Stimulated activated naive CD4-positive, alpha-beta T cell (primary cell): Measurements from ENCODE around the gene OVCA2.

Experiments
- DNase-seq, 6 experiments: peaks; one replicate each; lab custom pipeline; 2025; lab: John Stamatoyannopoulos, UW

The OVCA2 gene

DNA sequence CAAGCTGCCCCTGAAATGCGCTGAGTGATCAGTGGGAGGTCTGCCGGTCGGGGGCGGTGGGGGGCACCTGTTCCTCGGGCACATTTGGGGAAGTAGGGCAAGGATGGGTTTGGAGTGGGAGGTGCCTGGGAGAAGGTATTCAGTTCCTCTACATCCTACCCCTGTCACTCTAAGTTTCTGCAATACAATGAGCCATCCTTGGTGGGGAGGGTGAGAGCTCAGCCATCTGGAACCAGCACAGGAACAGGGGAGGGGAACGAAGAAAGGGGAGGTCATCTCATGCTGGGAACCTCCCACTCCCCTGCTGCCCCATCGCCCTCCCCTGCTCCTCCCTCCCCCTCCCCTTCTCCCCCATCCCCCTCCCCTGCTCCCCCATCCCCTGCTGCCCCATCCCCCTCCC, 7.7 kb upstream of the OVCA2 start:
- no peak for DNase-seq

DNA sequence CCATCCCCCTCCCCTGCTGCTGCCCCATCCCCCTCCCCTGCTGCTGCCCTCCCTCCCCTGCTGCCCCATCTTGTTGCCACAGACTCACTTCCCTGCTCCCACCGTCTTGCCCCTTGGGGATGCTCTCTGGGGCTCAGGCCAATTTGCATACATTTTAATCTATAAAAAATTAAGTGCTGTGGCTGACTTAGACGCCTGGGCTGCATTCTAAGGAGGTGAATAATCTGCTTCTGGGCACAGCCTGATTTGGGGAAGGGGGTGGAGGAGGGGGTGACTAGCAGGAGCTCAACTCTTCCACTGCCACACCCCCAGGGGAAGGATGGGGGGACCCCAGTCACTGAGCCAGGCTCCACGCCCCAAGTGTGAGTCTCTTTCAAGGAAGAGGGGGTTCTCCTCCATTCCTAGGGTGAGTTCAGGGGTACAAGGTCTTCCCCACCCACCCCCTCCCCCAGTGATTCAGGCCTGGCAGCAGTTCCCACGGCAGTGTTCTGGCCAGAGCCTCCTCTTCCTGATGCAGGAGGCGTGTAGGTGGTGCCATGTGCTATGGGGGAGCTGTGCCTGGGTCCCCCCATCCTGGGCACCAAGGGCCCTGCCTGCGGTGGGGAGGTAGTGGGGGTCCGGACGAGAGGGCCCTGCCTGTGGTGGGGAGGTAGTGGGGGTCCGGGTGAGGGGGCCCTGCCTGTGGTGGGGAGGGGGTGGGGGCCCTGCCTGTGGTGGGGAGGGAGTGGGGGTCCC, 6.8 kb upstream of the OVCA2 start:
- DNase-seq = no peak

DNA sequence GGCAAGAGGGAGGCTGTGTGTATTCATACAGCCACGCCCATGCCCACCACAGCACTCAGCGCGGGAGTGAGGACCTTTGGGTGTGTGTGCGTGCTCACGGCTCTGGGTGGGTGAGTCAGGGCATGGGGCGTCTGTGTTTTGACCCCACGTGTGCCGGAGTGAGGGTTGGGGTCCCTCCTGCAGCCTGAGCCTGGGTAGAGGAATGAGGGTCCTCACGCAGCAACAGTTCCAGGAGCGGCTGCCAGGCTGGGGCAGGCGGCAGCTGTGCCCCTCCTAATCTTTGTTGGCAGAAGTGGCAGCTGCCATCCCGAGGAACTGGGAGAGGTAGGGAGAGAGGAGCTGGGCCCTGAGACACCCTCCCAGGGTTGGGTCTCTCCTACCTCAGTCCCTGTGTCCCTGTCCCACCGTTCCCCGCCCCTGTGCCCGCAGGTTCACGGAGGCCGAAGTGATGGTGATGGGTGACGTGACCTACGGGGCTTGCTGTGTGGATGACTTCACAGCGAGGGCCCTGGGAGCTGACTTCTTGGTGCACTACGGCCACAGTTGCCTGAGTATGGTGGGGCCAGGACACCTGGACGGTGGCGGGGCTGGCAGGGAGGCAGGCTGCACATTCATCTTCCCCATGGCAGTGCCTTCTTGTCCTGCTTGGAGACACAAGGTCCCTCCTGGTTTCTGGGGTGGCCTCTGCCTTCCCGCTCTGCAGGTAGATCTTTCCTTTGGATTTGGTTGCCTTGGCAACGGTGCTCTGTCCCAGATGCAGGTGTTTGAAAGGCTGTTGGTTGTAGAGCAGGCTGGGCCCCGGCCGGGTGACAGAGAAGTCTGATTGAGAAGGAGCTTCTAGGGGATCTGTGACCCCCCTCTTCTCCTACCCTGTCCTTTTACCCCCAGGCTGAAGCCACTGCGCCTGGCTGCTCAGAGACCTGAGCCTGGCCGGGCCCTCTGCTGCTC, 6.0 kb upstream of the OVCA2 start:
- DNase-seq = no peak

DNA sequence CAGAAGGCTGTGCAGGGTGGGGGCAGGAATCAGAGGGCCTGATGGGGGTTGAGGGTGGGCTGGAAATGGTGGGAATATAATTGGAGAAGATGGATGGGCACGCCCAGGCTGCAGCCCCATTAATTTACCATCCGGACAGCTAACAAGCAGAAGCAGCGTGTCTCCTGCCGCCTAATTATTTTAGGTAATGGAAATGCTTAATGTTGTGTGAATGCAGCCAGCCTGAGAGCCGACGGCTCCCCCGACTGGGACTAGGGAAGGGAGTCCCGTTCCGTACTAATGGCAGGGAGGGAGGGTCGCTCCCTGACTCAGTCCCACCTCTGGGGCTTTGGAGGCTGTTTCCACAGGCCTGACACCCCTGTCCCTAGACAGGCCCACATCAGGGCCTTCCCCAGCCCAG, 4.7 kb upstream of the OVCA2 start:
- DNase-seq = no peak

DNA sequence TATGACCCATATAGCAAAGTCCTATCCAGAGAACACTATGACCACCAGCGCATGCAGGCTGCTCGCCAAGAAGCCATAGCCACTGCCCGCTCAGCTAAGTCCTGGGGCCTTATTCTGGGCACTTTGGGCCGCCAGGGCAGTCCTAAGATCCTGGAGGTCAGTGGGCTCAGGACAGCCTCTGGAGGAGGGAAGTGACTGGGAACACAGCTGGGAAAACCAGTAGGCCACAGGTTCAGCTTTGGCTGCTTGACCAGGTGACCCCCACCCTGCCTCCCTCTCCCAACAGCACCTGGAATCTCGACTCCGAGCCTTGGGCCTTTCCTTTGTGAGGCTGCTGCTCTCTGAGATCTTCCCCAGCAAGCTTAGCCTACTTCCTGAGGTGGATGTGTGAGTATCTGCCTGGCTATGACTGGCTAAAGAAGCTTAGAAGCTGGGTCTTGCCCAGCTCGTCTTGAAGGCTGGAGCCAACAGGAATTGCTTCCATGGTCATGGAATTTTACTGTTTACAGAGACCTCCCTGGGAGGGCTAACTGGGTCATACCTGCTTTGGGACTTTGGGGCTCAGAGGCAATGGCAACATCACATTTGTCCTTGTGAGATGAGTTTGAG, 1.5 kb upstream of the OVCA2 start:
- no peak for DNase-seq

DNA sequence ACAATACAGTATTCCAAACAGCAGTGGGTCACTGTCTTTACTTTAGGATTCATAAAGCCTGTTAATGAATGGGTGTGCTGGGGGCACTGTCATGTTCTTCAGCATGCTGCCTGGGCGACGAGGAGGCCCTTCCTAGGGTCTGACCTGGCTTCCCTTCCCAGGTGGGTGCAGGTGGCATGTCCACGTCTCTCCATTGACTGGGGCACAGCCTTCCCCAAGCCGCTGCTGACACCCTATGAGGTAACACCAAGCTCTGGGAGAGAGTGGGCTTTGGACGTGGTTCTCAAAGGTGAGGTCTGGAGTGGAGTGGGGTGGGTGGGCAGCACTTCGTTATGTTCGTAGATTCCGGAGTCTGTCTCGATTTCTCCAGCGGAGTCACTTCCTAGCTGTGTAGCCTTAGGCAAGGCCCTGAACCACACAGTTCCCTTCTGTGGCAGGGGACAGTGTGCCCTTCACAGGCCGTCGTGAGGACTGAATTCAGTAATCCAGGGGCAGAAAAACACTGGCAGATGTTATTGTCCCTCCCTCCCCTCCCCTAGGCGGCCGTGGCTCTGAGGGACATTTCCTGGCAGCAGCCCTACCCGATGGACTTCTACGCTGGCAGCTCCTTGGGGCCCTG, 771 bp upstream of the OVCA2 start:
- no peak for DNase-seq

DNA sequence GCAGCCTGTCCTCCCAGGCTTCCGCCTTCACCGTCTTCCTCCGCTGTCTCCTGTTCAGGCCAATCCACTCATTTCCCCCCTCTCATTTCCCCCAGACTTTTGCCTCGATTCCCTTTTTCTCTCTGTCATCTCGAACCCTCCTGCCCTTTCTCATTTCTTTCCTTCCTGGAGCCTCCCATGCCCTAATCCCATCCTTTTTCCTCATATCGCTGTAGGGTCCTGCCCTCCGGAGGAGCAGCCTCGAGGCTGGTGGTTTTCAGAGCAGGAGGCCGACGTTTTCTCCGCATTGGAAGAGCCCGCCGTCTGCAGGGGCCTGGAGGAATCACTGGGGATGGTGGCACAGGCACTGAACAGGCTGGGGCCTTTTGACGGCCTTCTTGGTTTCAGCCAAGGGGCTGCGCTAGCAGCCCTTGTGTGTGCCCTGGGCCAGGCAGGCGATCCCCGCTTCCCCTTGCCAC, 597 bp downstream of the OVCA2 start:
- no peak for DNase-seq

DNA sequence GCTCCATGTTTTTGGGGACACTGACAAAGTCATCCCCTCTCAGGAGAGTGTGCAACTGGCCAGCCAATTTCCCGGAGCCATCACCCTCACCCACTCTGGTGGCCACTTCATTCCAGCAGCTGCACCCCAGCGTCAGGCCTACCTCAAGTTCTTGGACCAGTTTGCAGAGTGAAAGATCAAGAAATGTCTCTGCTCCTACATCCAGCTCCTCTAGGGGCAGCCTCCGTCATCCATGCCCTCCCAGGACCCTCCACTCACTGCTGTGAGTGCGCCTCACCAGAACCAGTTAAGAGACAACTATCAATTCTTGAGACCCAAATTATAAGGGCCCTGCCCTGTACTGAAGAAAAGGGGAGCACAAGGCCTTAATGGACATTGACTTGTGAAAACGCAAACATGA, 1.1 kb downstream of the OVCA2 start:
- no peak for DNase-seq

DNA sequence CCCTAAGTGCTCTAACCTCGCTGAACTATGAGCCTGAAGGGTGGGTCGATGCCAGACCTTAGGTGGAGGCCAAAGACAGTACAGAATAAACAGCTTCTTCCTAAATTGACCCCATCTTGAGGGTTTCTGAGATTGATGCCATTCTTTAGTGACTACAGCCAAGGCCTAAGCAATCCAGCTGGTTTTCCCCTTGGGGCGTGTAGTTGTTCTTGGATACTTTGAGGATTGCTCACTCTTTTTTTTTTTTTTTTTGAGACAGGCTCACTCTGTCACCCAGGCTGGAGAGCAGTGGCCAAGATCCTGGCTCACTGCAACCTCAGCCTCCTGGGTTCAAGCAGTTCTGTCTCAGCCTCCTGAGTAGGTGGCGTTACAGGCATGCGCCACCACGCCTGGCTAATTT, 2.0 kb downstream of the OVCA2 start:
- no peak for DNase-seq

DNA sequence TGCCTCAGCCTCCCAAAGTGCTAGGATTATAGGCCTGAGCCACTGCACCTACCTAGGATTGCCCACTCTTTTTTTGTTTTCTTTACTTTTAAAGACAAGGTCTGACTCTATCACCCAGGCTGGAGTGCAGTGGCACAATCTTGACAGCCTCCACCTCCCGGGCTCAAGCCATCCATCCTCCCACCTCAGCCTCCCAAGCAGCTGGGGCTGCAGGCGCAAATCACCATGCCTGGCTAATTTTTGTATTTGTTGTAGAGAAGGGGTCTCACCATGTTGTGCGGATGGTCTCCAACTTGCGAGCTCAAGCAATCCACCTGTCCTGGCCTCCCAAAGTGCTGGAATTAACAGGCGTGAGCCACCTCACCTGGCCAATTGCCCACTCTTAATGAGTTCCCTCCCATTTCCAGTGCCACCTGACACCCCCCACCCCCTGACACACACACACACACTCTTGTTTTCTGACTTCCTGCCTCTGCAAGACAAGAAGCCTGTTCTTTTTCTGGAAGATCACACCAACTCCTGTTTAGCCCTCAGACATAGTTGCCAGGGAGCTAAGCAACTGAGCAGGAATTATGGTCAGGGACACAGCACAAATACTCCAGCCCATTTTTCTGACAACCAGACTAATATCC, 2.6 kb downstream of the OVCA2 start:
- DNase-seq = no peak

DNA sequence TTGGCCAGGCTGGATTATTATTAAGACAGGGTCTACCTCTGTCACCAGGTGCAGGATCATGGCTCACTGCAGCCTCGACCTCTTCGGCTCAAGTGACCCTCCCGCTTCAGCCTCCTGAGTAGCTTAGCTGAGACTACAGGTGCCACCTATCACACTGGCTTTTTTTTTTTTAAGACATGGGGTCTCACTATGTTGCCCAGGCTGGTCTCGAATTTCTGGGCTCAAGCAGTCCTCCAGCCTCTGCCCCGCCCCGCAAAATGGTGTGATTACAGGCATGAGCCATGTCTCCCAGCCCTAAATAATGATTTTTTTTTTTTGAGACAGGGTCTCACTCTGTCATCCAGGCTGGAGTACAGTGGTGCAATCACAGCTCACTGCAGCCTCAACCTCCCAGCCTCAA, 5.8 kb downstream of the OVCA2 start:
- no peak for DNase-seq

DNA sequence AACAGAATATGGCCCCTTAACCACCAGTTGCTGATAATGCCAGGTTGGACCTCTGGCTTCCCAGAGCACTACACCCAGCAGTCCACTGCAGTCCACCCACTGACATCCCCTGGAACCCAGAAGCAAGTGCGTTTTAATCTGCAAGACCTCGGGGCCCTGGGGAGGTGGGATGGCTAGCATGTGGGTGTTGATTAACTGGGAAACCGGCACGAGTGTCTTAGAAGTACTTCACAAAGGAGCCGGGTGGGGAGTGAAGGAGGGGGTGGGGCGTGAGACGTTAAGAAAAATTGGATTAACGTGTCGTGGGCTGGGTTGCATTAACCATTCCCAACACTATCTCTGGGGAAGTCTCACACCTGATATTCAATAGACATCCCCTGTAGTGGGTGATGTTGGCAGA, 7.0 kb downstream of the OVCA2 start:
- DNase-seq = no peak

DNA sequence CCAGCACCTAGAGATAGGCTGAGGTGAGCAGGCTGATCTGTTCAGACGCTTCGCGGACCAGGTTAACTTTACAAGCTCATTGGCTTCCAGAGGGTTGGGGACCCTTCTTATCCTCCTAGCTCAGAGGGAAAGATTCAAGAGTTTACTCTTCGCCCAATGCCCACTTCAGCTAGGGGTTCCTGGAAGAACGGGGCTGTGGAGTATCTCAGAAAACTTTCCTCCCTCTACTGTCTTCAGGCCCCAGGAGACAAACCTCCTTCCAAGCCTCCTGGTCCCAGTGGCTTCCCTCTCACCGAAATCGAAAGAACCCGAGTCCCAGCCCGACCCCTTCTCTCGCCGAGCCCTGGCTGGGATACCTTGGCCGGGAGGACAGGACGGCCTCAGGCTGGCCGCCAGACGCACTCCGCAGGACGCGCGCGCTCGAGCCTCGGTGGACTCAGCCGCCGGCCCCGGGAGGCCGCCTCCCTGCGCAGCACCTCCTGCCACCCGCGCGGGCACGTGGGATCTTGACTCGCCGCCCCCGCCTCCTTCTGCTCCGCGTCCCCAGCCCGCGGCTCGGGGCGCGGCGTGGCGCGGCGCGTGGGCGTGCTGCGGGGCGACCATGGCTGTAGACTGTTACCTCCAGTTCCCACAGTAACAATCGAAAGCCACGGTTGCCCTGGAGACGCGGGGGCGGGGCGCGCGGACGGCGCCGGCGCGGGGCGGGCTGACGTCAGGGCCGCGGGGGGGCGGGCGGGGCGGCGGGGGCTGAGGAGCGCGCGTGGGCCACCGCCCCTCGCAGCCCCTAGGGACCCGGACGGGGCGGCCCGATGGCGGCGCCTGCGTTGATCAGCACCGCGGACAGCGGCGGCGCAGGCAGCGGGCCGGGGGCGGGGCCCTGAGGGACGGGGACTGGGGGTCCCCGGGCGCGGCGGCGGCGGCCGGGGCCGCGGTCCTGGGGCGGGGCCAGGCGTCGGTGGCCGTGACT, 7.8 kb downstream of the OVCA2 start:
- DNase-seq = peak; percentile 76 to 88 (median 84)

DNA sequence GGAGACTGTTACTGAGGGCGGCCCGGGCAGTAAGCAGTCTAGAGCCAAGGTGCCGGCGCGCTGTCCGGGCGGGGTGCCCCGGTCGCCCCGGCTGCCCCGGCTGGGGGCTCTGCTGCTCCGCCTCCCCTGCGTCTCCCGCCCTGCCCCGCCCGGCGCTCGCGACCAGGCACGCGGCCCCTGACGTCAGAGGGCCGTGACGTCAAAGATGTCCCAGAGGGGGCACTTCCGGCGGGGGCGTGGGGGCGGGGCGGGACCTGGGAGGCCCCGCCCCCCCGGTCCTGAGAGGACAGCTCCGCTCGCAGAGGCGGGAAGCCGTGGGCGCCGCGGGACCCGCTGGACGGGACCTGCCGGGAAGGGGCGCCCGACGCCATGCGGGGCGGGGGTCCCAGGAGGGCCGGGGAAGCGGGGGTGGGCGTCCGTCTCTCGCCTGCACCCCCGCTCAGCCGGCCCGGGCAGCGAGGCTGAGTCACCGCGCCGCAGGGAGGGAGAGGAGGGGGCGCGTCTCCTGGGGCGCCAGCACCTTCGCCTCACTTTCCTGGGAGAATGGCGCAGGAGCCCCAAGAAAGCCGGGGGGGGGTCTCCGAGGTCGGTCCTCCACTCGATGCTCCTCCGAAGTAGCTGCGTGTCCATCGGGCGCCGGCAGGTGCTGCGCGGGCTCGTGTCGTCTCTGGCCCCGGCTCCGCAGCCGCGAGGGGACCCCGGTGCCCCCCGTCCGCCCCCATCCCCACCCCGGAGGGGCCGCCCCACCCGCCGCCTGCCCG, 8.7 kb downstream of the OVCA2 start:
- DNase-seq = peak; percentile 42 to 79 (median 74)

DNA sequence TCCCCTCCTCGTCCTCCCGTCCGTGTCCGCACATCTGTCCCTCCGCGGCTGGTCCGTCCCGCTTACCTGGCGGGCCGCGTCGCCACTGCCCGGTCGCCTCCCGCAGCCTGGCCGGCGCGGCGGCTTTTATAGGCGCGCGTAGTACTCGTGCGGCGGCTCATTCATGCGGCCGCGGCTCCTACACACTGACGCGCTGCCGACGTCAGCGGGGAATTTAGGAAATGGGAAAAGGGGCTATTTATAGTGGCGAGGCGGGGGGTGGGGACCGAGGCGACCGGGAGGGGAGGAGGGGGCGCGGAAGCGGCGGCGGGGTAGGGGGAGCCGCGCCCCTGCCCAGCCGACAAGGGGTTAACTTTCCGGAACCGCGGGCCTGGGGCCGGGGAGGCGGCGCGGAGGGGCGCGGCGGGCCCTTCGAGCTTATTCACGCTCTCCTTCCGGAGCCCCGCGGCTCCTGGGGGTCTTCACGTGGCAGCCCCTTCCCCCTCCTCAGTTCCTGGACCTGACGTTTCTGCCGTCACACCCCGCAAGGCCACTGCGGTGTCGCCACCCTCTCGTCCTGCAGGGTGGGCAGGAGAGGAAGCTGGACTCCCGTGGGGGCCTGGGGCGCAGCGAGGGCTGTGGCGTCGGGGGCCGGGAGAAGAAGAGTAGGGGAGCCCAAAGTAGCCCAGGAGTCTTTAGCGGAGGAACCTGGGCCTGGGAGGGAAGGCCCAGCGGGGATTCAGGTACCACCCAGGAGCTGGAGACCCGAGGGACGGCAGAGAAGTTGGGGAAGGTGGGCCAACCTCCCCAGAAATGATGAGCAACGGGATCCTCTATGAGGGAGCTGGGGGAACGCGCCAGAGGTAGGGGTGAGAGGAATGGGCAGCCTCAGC, 9.5 kb downstream of the OVCA2 start:
- DNase-seq = peak in 1 of 6 experiments; percentile 16

DNA sequence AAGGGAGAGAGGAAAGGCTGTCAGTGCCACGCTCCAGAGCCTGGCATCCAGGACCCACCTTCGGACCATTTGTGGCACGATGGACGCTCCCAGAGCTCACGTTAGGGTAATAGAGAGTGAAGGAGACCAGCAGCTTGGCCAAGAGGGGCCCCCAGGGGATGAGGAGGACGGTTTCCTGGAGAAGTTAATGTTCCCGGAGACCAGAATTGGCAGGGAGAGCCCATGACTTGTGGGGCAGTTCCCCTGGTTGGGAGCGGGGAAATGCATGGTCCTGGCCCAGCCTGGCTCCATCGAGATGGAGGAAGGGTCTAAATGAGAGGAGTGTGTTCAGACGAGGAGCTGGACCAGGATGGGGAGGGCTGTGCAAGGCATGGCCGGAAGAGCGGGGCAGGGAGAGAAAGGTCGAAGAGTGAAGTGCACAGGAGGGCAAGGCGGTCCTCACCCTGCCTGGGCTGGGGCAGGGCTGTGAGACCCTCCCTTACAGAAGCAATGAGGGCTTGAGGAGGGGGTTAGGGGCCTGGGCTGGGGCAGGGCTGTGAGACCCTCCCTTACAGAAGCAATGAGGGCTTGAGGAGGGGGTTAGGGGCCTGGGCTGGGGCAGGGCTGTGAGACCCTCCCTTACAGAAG, 10.2 kb downstream of the OVCA2 start:
- no peak for DNase-seq

DNA sequence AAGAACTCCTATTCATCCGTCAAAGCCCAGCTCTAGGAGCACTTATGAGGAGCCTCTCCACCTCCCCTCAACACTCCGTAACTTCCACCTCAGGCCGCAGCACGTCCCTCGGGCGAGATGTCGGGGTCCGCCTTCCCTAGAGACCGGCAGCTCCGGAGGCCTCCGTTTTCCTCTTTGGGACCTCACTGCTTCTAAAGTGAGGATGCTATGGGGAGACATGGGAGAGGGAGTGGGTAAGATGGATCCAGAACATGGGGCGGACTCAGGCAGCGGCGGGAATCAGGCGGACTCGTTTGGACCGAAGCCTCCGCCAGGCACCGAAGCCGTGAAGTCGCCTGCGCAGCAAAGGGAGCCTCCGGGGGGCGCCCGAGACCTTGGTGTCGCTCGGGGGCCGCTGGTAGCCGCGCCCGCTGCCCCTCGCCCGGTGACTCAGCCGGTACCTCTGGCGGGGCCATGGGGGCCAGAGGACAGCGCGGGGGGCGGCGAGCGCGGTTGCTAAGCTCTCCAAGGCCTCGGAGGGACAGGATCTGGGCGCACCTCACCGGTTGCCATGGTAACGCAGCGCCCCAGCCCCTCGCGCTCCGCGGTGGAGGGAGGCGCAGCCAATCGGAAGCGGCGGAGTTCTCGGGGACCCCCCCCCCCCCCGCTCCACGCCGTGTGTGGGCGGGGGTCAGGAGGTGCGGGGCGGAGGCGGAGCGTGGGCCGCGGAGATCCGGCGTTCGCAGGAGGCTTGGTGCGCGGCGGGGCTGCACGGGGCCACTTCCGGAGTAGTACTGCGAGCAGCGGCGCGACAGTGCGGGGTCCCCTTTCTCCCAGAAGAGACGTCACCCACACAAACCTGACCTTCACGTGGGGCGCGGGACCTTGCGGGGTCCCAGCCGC, 11.8 kb downstream of the OVCA2 start:
- DNase-seq = peak; percentile 62 to 85 (median 68)

DNA sequence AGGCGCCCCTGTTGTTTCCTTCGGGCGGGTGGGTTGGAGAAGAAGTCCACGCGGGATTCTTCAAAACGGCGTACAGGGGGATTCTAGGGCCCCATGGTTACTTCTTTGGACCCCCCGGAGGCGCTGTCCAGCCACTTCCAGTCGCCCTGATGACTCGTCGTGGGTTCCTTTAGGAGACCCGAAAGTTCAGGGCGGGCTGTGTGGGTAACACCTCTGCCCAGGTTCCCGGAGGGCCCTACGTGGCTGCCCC, 12.4 kb downstream of the OVCA2 start:
- peak in 2 of 6 experiments; percentile 48 to 58 for DNase-seq
